ENCODE measurements around the gene RASA2. TPM values are rescaled to one million over a fixed set of nuclear protein-coding genes. Genes with fewer than 3 reads are reported as not detected.

Gene RASA2
- total and polyA plus RNA-seq, 2 of the 4 experiments (the other 2 are of a cell fraction): 6.1 to 14.0 TPM

DNA sequence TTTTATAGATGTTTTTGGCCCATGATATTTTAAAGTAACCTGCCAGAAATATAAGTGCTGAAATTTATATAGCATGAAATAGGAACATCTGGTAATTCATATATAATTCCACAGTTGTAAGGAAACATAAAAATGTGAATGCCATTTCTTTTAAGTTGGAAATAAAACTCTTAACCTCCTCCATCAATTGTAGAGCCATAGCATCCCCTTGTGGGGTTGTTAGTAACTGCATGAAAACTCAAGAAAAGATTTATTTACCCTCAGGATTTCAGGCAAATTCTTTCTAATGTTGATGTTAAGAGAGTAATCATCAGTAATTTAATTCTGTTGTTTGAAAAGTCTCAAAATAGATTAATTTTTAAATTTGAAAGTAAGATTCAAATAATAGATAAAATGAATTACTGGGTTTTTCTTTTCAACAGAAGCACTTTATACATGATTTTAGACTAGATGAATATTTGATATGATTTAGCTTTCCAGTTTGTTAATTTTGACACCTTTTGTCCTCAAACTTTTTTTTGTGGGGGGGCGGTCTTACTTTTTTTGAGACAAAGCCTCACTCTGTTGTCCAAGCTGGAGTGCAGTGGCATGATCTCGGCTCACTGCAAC, 74.7 kb downstream of the RASA2 start:
- Histone ChIP-seq H4K91ac (ENCODE audit: insufficient read depth, low read depth, low read length) (no peak overlapping the region), H3K9me1 (ENCODE audit: insufficient read depth, low read length) (no peaks in the 10 kb centered on the region), H3K4me2 (ENCODE audit: low read depth, low read length) (no peak overlapping the region), H2AFZ (replicated peaks; ENCODE audit: low read length, poor library complexity) (no peak overlapping the region), H3K9me3 (ENCODE audit: control insufficient read depth, insufficient read depth, low read length) (no peaks in the 10 kb centered on the region), H3K56ac (ENCODE audit: extremely low read depth, insufficient read depth, low read length) (no peak overlapping the region), H3K36me3 (ENCODE audit: control insufficient read depth, insufficient read depth, low read length) (peaks cover 6% of the 10 kb centered on the region), H2AK9ac (replicated peaks; ENCODE audit: low read depth, low read length, poor library complexity) (no peak overlapping the region), H3K18ac (ENCODE audit: low read depth, low read length) (no peak overlapping the region), H3K4me1 (ENCODE audit: control insufficient read depth, insufficient read depth, low read length) (no peaks in the 10 kb centered on the region; the same call in 1 of the 2 replicates), H3K27ac (ENCODE audit: insufficient read depth, low read length) (no peak overlapping the region), H4K20me1 (ENCODE audit: insufficient read depth, low read length) (no peaks in the 10 kb centered on the region), H3K23ac (ENCODE audit: low read depth, low read length) (no peak overlapping the region), H3K14ac (replicated peaks; ENCODE audit: low read depth, low read length) (no peak overlapping the region), H2BK15ac (ENCODE audit: low read depth, low read length) (no peak overlapping the region), H3K4me3 (ENCODE audit: insufficient read depth, low read depth, low read length) (no peak overlapping the region), H3K27me3 (ENCODE audit: control insufficient read depth, insufficient read depth, low read length) (no peaks in the 10 kb centered on the region), H2AK5ac (ENCODE audit: low read depth, low read length) (no peak overlapping the region), H2BK20ac (ENCODE audit: low read depth, low read length) (no peak overlapping the region), H2BK120ac (ENCODE audit: low read depth, low read length) (no peak overlapping the region), H4K5ac (ENCODE audit: low read depth, low read length) (no peak overlapping the region), H3K9ac (ENCODE audit: low read depth, low read length) (no peak overlapping the region), H2BK5ac (ENCODE audit: low read depth, low read length, poor library complexity, severe bottlenecking) (no peak overlapping the region), H3K79me1 (ENCODE audit: low read depth in 1 of 2, low read length in 2 of 2) (peaks cover 4 to 7% of the 10 kb centered on the region in 2 experiments; a peak in 2 of 4 replicates), H4K8ac (ENCODE audit: low read depth in 2 of 2, low read length in 2 of 2) (no peak overlapping the region), H3K4ac (ENCODE audit: low read depth, low read length) (no peak overlapping the region)
- WGBS, 2 experiments (ENCODE audit: extremely low coverage in 2 of 2, insufficient read length in 1 of 2): 48% methylated on average over 2 of the region's 2 CpGs; no CpG with 5 or more reads in 1 of the 2 experiments
- ChIA-PET POLR2A (ENCODE audit: unreplicated experiment) (no interaction called here), CTCF (interaction anchor here (0.6 to 5.7 kb wide), 10 partner anchors 9 to 478 kb away, joined by 3 to 41 read pairs (median 6); partner anchors contain the start of gene PXYLP1)
- dilution Hi-C loops (cut with HindIII; ENCODE audit: low sequenced_read_pairs, unreplicated experiment): no loop called here
- DNase-seq (peak; percentile 80), ATAC-seq (ENCODE audit: low read depth) (peak; percentile 77)
- intact Hi-C loops (cut with micrococcal nuclease): loop anchor here (1.0 to 5.0 kb wide), 7 partner anchors 87 to 369 kb away; partner anchors contain the start of gene PXYLP1
- TF ChIP-seq RAD21 (IDR thresholded peaks at IDR 0.05; ENCODE audit: low read length) (peak; percentile 98), MXI1 (IDR thresholded peaks at IDR 0.05; ENCODE audit: borderline replicate concordance, low read depth, low read length) (no peak), CHD1 (IDR thresholded peaks at IDR 0.05; ENCODE audit: low read depth, low read length) (peak; percentile 43; the same call in 1 of the 2 replicates), CTCF (conservative IDR thresholded peaks at IDR 0.05; ENCODE audit: low read depth, low read length) (peak; percentile 99), SMC3 (IDR thresholded peaks at IDR 0.05; ENCODE audit: low read depth, low read length) (peak; percentile 99), CEBPB (IDR thresholded peaks at IDR 0.05; ENCODE audit: low read depth, low read length) (no peak), POLR2A (IDR thresholded peaks at IDR 0.05; ENCODE audit: low read depth, low read length) (0 out of 2 replicates have a peak, but pooled peaks have one; percentile 45), RFX5 (IDR thresholded peaks at IDR 0.05; ENCODE audit: low read depth, low read length) (no peak)
- in situ Hi-C loops (cut with MboI; ENCODE audit: low sequenced_read_pairs): no loop called here
- BruUV-seq (replicated peaks): no TSS peak
